DOHH2 (cell line): ENCODE measurements around the gene MAP3K6.

Source experiments
- EZH2phosphoT487 ChIP-seq: fragments of 200-600 bp; sonication (generic); IDR thresholded peaks from 2 replicates; pipeline ENCODE4 v1.6.1; 2017; ENCODE audit warnings: borderline replicate concordance, mild to moderate bottlenecking, antibody characterized with exemption, low read length, moderate library complexity, mixed read lengths
- TF ChIP-seq, protein P1 (sequence below): fragments of 200-600 bp; sonication (generic); IDR thresholded peaks from one replicate; pipeline ENCODE4 v1.5.1; 2014; ENCODE audit warnings: antibody characterized with exemption, mild to moderate bottlenecking, low read depth, low read length; ENCODE audit not compliant: poor library complexity, severe bottlenecking

- TF ChIP-seq, protein P1, sequence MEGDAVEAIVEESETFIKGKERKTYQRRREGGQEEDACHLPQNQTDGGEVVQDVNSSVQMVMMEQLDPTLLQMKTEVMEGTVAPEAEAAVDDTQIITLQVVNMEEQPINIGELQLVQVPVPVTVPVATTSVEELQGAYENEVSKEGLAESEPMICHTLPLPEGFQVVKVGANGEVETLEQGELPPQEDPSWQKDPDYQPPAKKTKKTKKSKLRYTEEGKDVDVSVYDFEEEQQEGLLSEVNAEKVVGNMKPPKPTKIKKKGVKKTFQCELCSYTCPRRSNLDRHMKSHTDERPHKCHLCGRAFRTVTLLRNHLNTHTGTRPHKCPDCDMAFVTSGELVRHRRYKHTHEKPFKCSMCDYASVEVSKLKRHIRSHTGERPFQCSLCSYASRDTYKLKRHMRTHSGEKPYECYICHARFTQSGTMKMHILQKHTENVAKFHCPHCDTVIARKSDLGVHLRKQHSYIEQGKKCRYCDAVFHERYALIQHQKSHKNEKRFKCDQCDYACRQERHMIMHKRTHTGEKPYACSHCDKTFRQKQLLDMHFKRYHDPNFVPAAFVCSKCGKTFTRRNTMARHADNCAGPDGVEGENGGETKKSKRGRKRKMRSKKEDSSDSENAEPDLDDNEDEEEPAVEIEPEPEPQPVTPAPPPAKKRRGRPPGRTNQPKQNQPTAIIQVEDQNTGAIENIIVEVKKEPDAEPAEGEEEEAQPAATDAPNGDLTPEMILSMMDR = no peak
- no peak for TF ChIP-seq EZH2phosphoT487
Measured at GRCh38 chr1:27361553-27361952, 5.2 kb downstream of the MAP3K6 start.
